Activated CD8-positive, alpha-beta memory T cell treated with anti-CD3 and anti-CD28 coated beads for 4 hours (primary cell): ENCODE results near the gene SRCIN1.
"Not testable (repeated sequence)": the region's sequence is repeated elsewhere in the genome, so short reads cannot be mapped to it uniquely, and the experiment has no call there.

Experiments
- DNase-seq, 2 donors: peaks; one replicate each; pipeline ENCODE4 v3.0.0-alpha.2; 2020; ENCODE audit warnings: low read depth in 2 of 2

SRCIN1 gene

GRCh38 chr17:38543403-38544174 lies 62.2 kb downstream of the SRCIN1 start:
- no peak for DNase-seq

- no peak for DNase-seq
Measured at GRCh38 chr17:38542286-38542685, 63.5 kb downstream of the SRCIN1 start.

- no peak for DNase-seq
Measured at GRCh38 chr17:38541281-38541680, 64.5 kb downstream of the SRCIN1 start.

GRCh38 chr17:38540514-38541045 lies 65.2 kb downstream of the SRCIN1 start:
- DNase-seq, result no peak

GRCh38 chr17:38539386-38539785 lies 66.4 kb downstream of the SRCIN1 start:
- DNase-seq, result no peak

- DNase-seq, result no peak
Measured at GRCh38 chr17:38538906-38539305, 66.8 kb downstream of the SRCIN1 start.

- no peak for DNase-seq
Measured at GRCh38 chr17:38536661-38537060, 69.1 kb downstream of the SRCIN1 start.

GRCh38 chr17:38535886-38536285 lies 69.9 kb downstream of the SRCIN1 start:
- DNase-seq, result no peak

GRCh38 chr17:38534498-38534885 lies 71.3 kb downstream of the SRCIN1 start:
- DNase-seq, result no peak

GRCh38 chr17:38533866-38534497 lies 71.8 kb downstream of the SRCIN1 start:
- DNase-seq, result no peak

- no peak for DNase-seq
Measured at GRCh38 chr17:38533241-38533640, 72.5 kb downstream of the SRCIN1 start.

- DNase-seq, result no peak
Measured at GRCh38 chr17:38532451-38532850, 73.3 kb downstream of the SRCIN1 start.

- DNase-seq, result not testable (repeated sequence)
Measured at GRCh38 chr17:38531761-38532160, 74.0 kb downstream of the SRCIN1 start.

- DNase-seq, result not testable (repeated sequence)
Measured at GRCh38 chr17:38530856-38531255, 74.9 kb downstream of the SRCIN1 start.

GRCh38 chr17:38528141-38528540 lies 77.6 kb downstream of the SRCIN1 start:
- DNase-seq, result not testable (repeated sequence)

GRCh38 chr17:38526526-38526925 lies 79.2 kb downstream of the SRCIN1 start:
- not testable (repeated sequence) for DNase-seq

GRCh38 chr17:38512473-38513058 lies 93.2 kb downstream of the SRCIN1 start:
- no peak for DNase-seq

- DNase-seq, result no peak
Measured at GRCh38 chr17:38511150-38512108, 94.3 kb downstream of the SRCIN1 start.

- DNase-seq, result no peak
Measured at GRCh38 chr17:38510421-38511149, 95.2 kb downstream of the SRCIN1 start.

- DNase-seq, result no peak
Measured at GRCh38 chr17:38509772-38510420, 95.9 kb downstream of the SRCIN1 start.
